H1 (cell line): ENCODE measurements around the gene ITLN1. TPM values are rescaled to one million over a fixed set of nuclear protein-coding genes. Genes with fewer than 3 reads are reported as not detected.
A peak's percentile ranks its signal among the peaks of the same experiment; 100 is the strongest.

ENCODE experiments used
- CTCF ChIA-PET: fragments of 300-600 bp; sonication (Branson Sonifier 250); formaldehyde crosslinking; loops from one replicate; lab custom pipeline; 2021; ENCODE audit not compliant: partially characterized antibody; lab: Charles Lee
- POLR2A ChIA-PET: fragments of 300-600 bp; sonication (Branson Sonifier 250); formaldehyde crosslinking; loops from one replicate; lab custom pipeline; 2021; ENCODE audit warnings: inconsistent platforms; ENCODE audit not compliant: partially characterized antibody; lab: Charles Lee
- DNase-seq, 2 experiments: peaks; one replicate each; pipeline versions ENCODE4 v3.0.0 to v3.0.0-alpha.2; 2010 to 2022; ENCODE audit warnings: low spot score in 2 of 2, low read depth in 1 of 2, mixed read lengths in 1 of 2
- FAIRE-seq: peaks from 2 replicates; lab custom pipeline; 2011; peaks lifted over from hg19 to GRCh38; lab: Jason Lieb, UNC
- H2AFZ ChIP-seq: 2 replicates; pipeline ENCODE4 v1.8.1; 2012; ENCODE audit warnings: low read length, inconsistent platforms
- H2AK5ac ChIP-seq: 2 replicates; pipeline ENCODE4 v1.6.1; 2013; ENCODE audit warnings: low read depth, low read length
- H2BK120ac ChIP-seq: replicated peaks from 2 replicates; pipeline ENCODE3; 2013; ENCODE audit warnings: low read depth, low read length, inconsistent platforms
- H2BK12ac ChIP-seq: 2 replicates; pipeline ENCODE4 v1.6.1; 2013; ENCODE audit warnings: low read depth, low read length
- H2BK15ac ChIP-seq: 2 replicates; pipeline ENCODE4 v1.6.1; 2013; ENCODE audit warnings: low read length
- H2BK20ac ChIP-seq: 2 replicates; pipeline ENCODE4 v1.6.1; 2013; ENCODE audit warnings: low read length
- H2BK5ac ChIP-seq: 2 replicates; pipeline ENCODE4 v1.6.1; 2013; ENCODE audit warnings: low read depth, low read length
- H3K14ac ChIP-seq: 2 replicates; pipeline ENCODE4 v1.6.1; 2013; ENCODE audit warnings: inconsistent platforms; ENCODE audit not compliant: insufficient read length
- H3K18ac ChIP-seq: 2 replicates; pipeline ENCODE4 v1.6.1; 2013; ENCODE audit warnings: low read length; ENCODE audit errors: extremely low read depth
- H3K23ac ChIP-seq: 2 replicates; pipeline ENCODE4 v1.6.1; 2013; ENCODE audit warnings: inconsistent platforms; ENCODE audit not compliant: insufficient read length
- H3K23me2 ChIP-seq: 2 replicates; pipeline ENCODE4 v1.6.1; 2013; ENCODE audit warnings: low read depth, low read length
- H3K27ac ChIP-seq: 2 replicates; pipeline ENCODE4 v1.6.1; 2011; ENCODE audit warnings: low read depth, low read length, inconsistent platforms
- H3K27me3 ChIP-seq, 4 experiments: replicated peaks in 1 of 4; 1 replicate in 1 of 4; 2 replicates in 3 of 4; pipeline versions ENCODE4 v1.6.1 to v1.8.1; 2011 to 2013; ENCODE audit warnings: low read length in 3 of 4, mild to moderate bottlenecking in 3 of 4, inconsistent platforms in 2 of 4, mixed read lengths in 2 of 4, moderate library complexity in 1 of 4; ENCODE audit not compliant: control insufficient read depth in 3 of 4, insufficient read depth in 3 of 4; ENCODE audit errors: extremely low read depth in 1 of 4
- H3K36me3 ChIP-seq, 4 experiments: 2 replicates each; pipeline versions ENCODE4 v1.6.1 to v1.8.1; 2011 to 2013; ENCODE audit warnings: mild to moderate bottlenecking in 4 of 4, low read length in 3 of 4, moderate library complexity in 2 of 4, control low read depth in 1 of 4, inconsistent platforms in 1 of 4; ENCODE audit not compliant: insufficient read depth in 4 of 4, control insufficient read depth in 2 of 4
- H3K4ac ChIP-seq: replicated peaks from 2 replicates; pipeline ENCODE3; 2013; ENCODE audit warnings: low read length, low read depth, mixed read lengths, inconsistent platforms; ENCODE audit not compliant: insufficient read length
- H3K4me1 ChIP-seq, 4 experiments: replicated peaks in 1 of 4; 1 replicate in 1 of 4; 2 replicates in 3 of 4; pipeline versions ENCODE4 v1.6.1 to v1.8.1; 2011 to 2013; ENCODE audit warnings: low read length in 3 of 4, inconsistent platforms in 2 of 4, mixed read lengths in 1 of 4; ENCODE audit not compliant: insufficient read depth in 4 of 4, control insufficient read depth in 3 of 4
- H3K4me2 ChIP-seq, 2 experiments: 2 replicates each; pipeline versions ENCODE4 v1.6.1 to v1.8.1; 2011 to 2013; ENCODE audit warnings: low read depth in 2 of 2, low read length in 2 of 2, control low read depth in 1 of 2, inconsistent platforms in 1 of 2, mild to moderate bottlenecking in 1 of 2; ENCODE audit not compliant: insufficient read depth in 1 of 2
- H3K4me3 ChIP-seq, 4 experiments: fragments of 200-600, 300-600 bp in 1 of 4; sonication (generic), shearing (Covaris generic), sonication (Bioruptor Twin) in 1 of 4; 2 replicates each; pipeline versions ENCODE4 v1.5.1 to v1.8.1; 2011 to 2016; ENCODE audit warnings: low read length in 4 of 4, low read depth in 3 of 4, control low read depth in 2 of 4, inconsistent platforms in 2 of 4, mild to moderate bottlenecking in 2 of 4, mixed read lengths in 1 of 4, moderate library complexity in 1 of 4; ENCODE audit not compliant: insufficient read depth in 2 of 4; ENCODE audit errors: extremely low read depth in 1 of 4
- H3K56ac ChIP-seq: replicated peaks from 2 replicates; pipeline ENCODE3; 2013; ENCODE audit warnings: low read depth, mild to moderate bottlenecking, mixed read lengths, low read length, inconsistent platforms; ENCODE audit not compliant: insufficient read length
- H3K79me1 ChIP-seq: 2 replicates; pipeline ENCODE4 v1.6.1; 2013; ENCODE audit warnings: low read depth, low read length, control low read depth
- H3K79me2 ChIP-seq, 2 experiments: 2 replicates each; pipeline versions ENCODE4 v1.6.1 to v1.8.1; 2012 to 2013; ENCODE audit warnings: low read length in 2 of 2, mild to moderate bottlenecking in 2 of 2, inconsistent platforms in 1 of 2; ENCODE audit not compliant: insufficient read depth in 2 of 2, control insufficient read depth in 1 of 2
- H3K9ac ChIP-seq, 4 experiments: replicated peaks in 1 of 4; 1 replicate in 1 of 4; 2 replicates in 3 of 4; pipeline versions ENCODE4 v1.6.1 to v1.8.1; 2011 to 2013; ENCODE audit warnings: low read depth in 3 of 4, low read length in 3 of 4, control low read depth in 2 of 4, mild to moderate bottlenecking in 2 of 4, moderate library complexity in 2 of 4, inconsistent platforms in 1 of 4; ENCODE audit errors: extremely low read depth in 1 of 4
- H3K9me3 ChIP-seq, 2 experiments: 2 replicates each; pipeline versions ENCODE4 v1.6.1 to v1.8.1; 2012 to 2013; ENCODE audit warnings: mild to moderate bottlenecking in 2 of 2, moderate library complexity in 2 of 2, control low read depth in 1 of 2, inconsistent platforms in 1 of 2, low read depth in 1 of 2, low read length in 1 of 2, mixed read lengths in 1 of 2; ENCODE audit not compliant: insufficient read depth in 2 of 2
- H4K20me1 ChIP-seq, 2 experiments: replicated peaks in 1 of 2; 2 replicates each; pipeline versions ENCODE3 to v1.8.1; 2011 to 2013; ENCODE audit warnings: inconsistent platforms in 2 of 2, low read length in 2 of 2, mild to moderate bottlenecking in 1 of 2; ENCODE audit not compliant: insufficient read depth in 2 of 2, control insufficient read depth in 1 of 2
- H4K5ac ChIP-seq: 2 replicates; pipeline ENCODE4 v1.6.1; 2013; ENCODE audit warnings: low read length, low read depth, mixed read lengths, inconsistent platforms; ENCODE audit not compliant: insufficient read length
- H4K8ac ChIP-seq: 2 replicates; pipeline ENCODE4 v1.8.0; 2013; ENCODE audit warnings: mild to moderate bottlenecking, moderate library complexity, low read length, inconsistent platforms; ENCODE audit not compliant: insufficient read depth; ENCODE audit errors: extremely low read depth
- H4K91ac ChIP-seq: replicated peaks from 2 replicates; pipeline ENCODE3; 2013; ENCODE audit warnings: low read length, mixed read lengths, inconsistent platforms; ENCODE audit not compliant: insufficient read length
- CBX8 ChIP-seq: fragments of 300-800, 300-1000 bp; sonication (generic); IDR thresholded peaks from 2 replicates; pipeline ENCODE4 v1.7.1; 2016; ENCODE audit warnings: low read depth, low read length, borderline replicate concordance
- RAD21 ChIP-seq, 2 experiments: IDR thresholded peaks in 1 of 2; conservative IDR thresholded peaks in 1 of 2; 2 replicates each; pipeline ENCODE4 v1.6.1; 2011; ENCODE audit warnings: low read depth in 2 of 2, low read length in 2 of 2, improper control_type of control experiment in 1 of 2, inconsistent platforms in 1 of 2, mild to moderate bottlenecking in 1 of 2, moderate library complexity in 1 of 2
- RFX5 ChIP-seq: IDR thresholded peaks from 2 replicates; pipeline ENCODE4 v1.6.1; 2011; ENCODE audit warnings: low read depth, low read length, improper control_type of control experiment, borderline replicate concordance
- SIRT6 ChIP-seq: IDR thresholded peaks from one replicate; pipeline ENCODE4 v1.7.1; 2012; ENCODE audit warnings: low read length, inconsistent platforms
- polyA plus RNA-seq, 7 experiments: library from polyadenylated mRNA; depleted of rRNA in 3 of 7; stranded (reverse) in 5 of 7; unstranded in 2 of 7; fragments of >200 nt in 5 of 7; fragments of 200-250 nt in 2 of 7; gene quantifications; 1 replicate in 5 of 7; 2 replicates in 1 of 7; 4 replicates in 1 of 7; pipeline versions ENCODE4 v1.2.1 to v1.2.3, GENCODE V29; 2011 to 2013; ENCODE audit warnings: missing spikeins in 2 of 7, mixed read lengths in 2 of 7
- total RNA-seq: library from RNA; stranded (reverse); fragmentation: NEBNext Ultra II Directional; extraction: Animal tissue kit (Norgen Biotek cat#: 25700); gene quantifications from 2 replicates; pipeline ENCODE4 v1.2.1, GENCODE V29; 2021
- TF ChIP-seq, protein P1 (sequence below), 3 experiments: IDR thresholded peaks; 1 replicate in 2 of 3; 2 replicates in 1 of 3; pipeline versions ENCODE4 v1.5.1 to v1.6.1; 2011; ENCODE audit warnings: low read length in 3 of 3, mild to moderate bottlenecking in 3 of 3, inconsistent platforms in 2 of 3, low read depth in 1 of 3, moderate library complexity in 1 of 3; ENCODE audit not compliant: insufficient read depth in 1 of 3; ENCODE audit errors: control extremely low read depth in 1 of 3

The ITLN1 gene
- total and polyA plus RNA-seq, 2 of the 8 experiments (the other 6 are each of a cell fraction or from before 2014, with no cell fraction given), result not detected

- POLR2A ChIA-PET, result no interaction called here
- Histone ChIP-seq H2BK12ac (no peak overlapping the region), H4K91ac (no peak overlapping the region), H2BK15ac (no peak overlapping the region), H3K9ac (no peak overlapping the region), H3K36me3 (no peaks in the 10 kb centered on the region), H3K9me3 (no peaks in the 10 kb centered on the region), H3K27ac (no peak overlapping the region), H3K79me2 (no peaks in the 10 kb centered on the region), H4K20me1 (no peaks in the 10 kb centered on the region), H4K8ac (no peak overlapping the region), H2BK5ac (no peak overlapping the region), H2AK5ac (no peak overlapping the region), H2BK120ac (no peak overlapping the region), H3K23me2 (no peaks in the 10 kb centered on the region), H3K4ac (no peak overlapping the region), H3K4me1 (no peaks in the 10 kb centered on the region; a peak in 1 of 7 replicates), H4K5ac (no peak overlapping the region), H3K4me2 (no peak overlapping the region), H3K23ac (no peak overlapping the region), H2AFZ (no peak overlapping the region), H3K27me3 (no peaks in the 10 kb centered on the region), H2BK20ac (no peak overlapping the region), H3K4me3 (no peak overlapping the region), H3K56ac (no peak overlapping the region), H3K14ac (no peak overlapping the region), H3K18ac (no peak overlapping the region), H3K79me1 (no peaks in the 10 kb centered on the region)
- CTCF ChIA-PET, result interaction anchor here (0.6 to 5.7 kb wide), 25 partner anchors 8 to 612 kb away, joined by 3 to 33 read pairs (median 4); partner anchors contain the start of genes ITLN1 and ITLN2
- FAIRE-seq, result no peak
- DNase-seq, result no peak
- peak; percentile 13 to 38; a peak in 2 of 4 replicates for TF ChIP-seq RAD21 (IDR thresholded peaks at IDR 0.05 in 1 of 2, conservative IDR thresholded peaks at IDR 0.05 in 1 of 2; ENCODE audit: low read depth in 2 of 2, low read length in 2 of 2)
- TF ChIP-seq RFX5, result no peak
- TF ChIP-seq CBX8, result no peak
- no peak for TF ChIP-seq SIRT6
- TF ChIP-seq, protein P1, sequence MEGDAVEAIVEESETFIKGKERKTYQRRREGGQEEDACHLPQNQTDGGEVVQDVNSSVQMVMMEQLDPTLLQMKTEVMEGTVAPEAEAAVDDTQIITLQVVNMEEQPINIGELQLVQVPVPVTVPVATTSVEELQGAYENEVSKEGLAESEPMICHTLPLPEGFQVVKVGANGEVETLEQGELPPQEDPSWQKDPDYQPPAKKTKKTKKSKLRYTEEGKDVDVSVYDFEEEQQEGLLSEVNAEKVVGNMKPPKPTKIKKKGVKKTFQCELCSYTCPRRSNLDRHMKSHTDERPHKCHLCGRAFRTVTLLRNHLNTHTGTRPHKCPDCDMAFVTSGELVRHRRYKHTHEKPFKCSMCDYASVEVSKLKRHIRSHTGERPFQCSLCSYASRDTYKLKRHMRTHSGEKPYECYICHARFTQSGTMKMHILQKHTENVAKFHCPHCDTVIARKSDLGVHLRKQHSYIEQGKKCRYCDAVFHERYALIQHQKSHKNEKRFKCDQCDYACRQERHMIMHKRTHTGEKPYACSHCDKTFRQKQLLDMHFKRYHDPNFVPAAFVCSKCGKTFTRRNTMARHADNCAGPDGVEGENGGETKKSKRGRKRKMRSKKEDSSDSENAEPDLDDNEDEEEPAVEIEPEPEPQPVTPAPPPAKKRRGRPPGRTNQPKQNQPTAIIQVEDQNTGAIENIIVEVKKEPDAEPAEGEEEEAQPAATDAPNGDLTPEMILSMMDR (IDR thresholded peaks at IDR 0.05; ENCODE audit: control extremely low read depth in 1 of 3, insufficient read depth in 1 of 3, low read depth in 1 of 3, low read length in 3 of 3), result peak in 2 of 3 experiments; percentile 42 to 45; a peak in 3 of 4 replicates
Measured at GRCh38 chr1:160877221-160877620, 7.8 kb downstream of the ITLN1 start.
